ENCODE data around the gene SETDB1.

The SETDB1 gene

GRCh38 chr1:151008244-151009205 lies 82.4 kb downstream of the SETDB1 start, which contains the start of gene PRUNE1 (continued):
- TF ChIP-seq ZSCAN16 (tag by site-specific recombination; IDR thresholded peaks at IDR 0.05) (no peak), ZNF830 (tag by site-specific recombination; IDR thresholded peaks at IDR 0.05; ENCODE audit: low read depth) (no peak), ZNF221 (tag by site-specific recombination; IDR thresholded peaks at IDR 0.05; ENCODE audit: borderline replicate concordance) (no peak), BCL11B (tag by site-specific recombination; IDR thresholded peaks at IDR 0.05; ENCODE audit: low read depth) (peak; percentile 80), ZNF146 (tag by site-specific recombination; IDR thresholded peaks at IDR 0.05) (0 out of 2 replicates have a peak, but pooled peaks have one; percentile 10), ZNF596 (tag by site-specific recombination; IDR thresholded peaks at IDR 0.05) (no peak), PRDM2 (tag by site-specific recombination; IDR thresholded peaks at IDR 0.05; ENCODE audit: borderline replicate concordance) (no peak), YY2 (tag by site-specific recombination; IDR thresholded peaks at IDR 0.05) (peak; percentile 63; the same call in 1 of the 2 replicates), ZNF600 (tag by site-specific recombination; IDR thresholded peaks at IDR 0.05) (peak; percentile 92), ZNF23 (tag by site-specific recombination; IDR thresholded peaks at IDR 0.05; ENCODE audit: borderline replicate concordance) (no peak), ZNF350 (tag by site-specific recombination; IDR thresholded peaks at IDR 0.05) (no peak), ZNF660 (tag by site-specific recombination; IDR thresholded peaks at IDR 0.05) (peak; percentile 74; the same call in 1 of the 2 replicates), TCF7L2 (IDR thresholded peaks at IDR 0.05; ENCODE audit: borderline replicate concordance, low read depth, low read length) (no peak), ZNF624 (tag by site-specific recombination; IDR thresholded peaks at IDR 0.05) (no peak), ZNF202 (tag by site-specific recombination; IDR thresholded peaks at IDR 0.05; ENCODE audit: borderline replicate concordance) (no peak), ZNF335 (tag by site-specific recombination; conservative IDR thresholded peaks at IDR 0.05) (peak; percentile 94), ZEB2 (tag by site-specific recombination; IDR thresholded peaks at IDR 0.05) (peak; percentile 80), ZNF776 (tag by site-specific recombination; IDR thresholded peaks at IDR 0.05; ENCODE audit: borderline replicate concordance) (no peak), ZNF488 (tag by site-specific recombination; IDR thresholded peaks at IDR 0.05) (no peak), ZBTB48 (tag by site-specific recombination; IDR thresholded peaks at IDR 0.05) (peak; percentile 84)
- TF ChIP-seq, protein P1, sequence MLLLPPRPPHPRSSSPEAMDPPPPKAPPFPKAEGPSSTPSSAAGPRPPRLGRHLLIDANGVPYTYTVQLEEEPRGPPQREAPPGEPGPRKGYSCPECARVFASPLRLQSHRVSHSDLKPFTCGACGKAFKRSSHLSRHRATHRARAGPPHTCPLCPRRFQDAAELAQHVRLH (tag by site-specific recombination; IDR thresholded peaks at IDR 0.05) = peak; percentile 92
- TF ChIP-seq, protein P2, sequence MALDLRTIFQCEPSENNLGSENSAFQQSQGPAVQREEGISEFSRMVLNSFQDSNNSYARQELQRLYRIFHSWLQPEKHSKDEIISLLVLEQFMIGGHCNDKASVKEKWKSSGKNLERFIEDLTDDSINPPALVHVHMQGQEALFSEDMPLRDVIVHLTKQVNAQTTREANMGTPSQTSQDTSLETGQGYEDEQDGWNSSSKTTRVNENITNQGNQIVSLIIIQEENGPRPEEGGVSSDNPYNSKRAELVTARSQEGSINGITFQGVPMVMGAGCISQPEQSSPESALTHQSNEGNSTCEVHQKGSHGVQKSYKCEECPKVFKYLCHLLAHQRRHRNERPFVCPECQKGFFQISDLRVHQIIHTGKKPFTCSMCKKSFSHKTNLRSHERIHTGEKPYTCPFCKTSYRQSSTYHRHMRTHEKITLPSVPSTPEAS (tag by site-specific recombination; IDR thresholded peaks at IDR 0.05) = peak; percentile 15; the same call in 1 of the 2 replicates
- TF ChIP-seq, protein P3, sequence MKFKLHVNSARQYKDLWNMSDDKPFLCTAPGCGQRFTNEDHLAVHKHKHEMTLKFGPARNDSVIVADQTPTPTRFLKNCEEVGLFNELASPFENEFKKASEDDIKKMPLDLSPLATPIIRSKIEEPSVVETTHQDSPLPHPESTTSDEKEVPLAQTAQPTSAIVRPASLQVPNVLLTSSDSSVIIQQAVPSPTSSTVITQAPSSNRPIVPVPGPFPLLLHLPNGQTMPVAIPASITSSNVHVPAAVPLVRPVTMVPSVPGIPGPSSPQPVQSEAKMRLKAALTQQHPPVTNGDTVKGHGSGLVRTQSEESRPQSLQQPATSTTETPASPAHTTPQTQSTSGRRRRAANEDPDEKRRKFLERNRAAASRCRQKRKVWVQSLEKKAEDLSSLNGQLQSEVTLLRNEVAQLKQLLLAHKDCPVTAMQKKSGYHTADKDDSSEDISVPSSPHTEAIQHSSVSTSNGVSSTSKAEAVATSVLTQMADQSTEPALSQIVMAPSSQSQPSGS (tag by site-specific recombination; IDR thresholded peaks at IDR 0.05; ENCODE audit: low read depth) = no peak
- TF ChIP-seq, protein P4, sequence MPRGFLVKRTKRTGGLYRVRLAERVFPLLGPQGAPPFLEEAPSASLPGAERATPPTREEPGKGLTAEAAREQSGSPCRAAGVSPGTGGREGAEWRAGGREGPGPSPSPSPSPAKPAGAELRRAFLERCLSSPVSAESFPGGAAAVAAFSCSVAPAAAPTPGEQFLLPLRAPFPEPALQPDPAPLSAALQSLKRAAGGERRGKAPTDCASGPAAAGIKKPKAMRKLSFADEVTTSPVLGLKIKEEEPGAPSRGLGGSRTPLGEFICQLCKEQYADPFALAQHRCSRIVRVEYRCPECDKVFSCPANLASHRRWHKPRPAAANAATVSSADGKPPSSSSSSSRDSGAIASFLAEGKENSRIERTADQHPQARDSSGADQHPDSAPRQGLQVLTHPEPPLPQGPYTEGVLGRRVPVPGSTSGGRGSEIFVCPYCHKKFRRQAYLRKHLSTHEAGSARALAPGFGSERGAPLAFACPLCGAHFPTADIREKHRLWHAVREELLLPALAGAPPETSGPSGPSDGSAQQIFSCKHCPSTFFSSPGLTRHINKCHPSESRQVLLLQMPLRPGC (tag by site-specific recombination; IDR thresholded peaks at IDR 0.05) = peak; percentile 32; the same call in 1 of the 2 replicates
- TF ChIP-seq, protein P5, sequence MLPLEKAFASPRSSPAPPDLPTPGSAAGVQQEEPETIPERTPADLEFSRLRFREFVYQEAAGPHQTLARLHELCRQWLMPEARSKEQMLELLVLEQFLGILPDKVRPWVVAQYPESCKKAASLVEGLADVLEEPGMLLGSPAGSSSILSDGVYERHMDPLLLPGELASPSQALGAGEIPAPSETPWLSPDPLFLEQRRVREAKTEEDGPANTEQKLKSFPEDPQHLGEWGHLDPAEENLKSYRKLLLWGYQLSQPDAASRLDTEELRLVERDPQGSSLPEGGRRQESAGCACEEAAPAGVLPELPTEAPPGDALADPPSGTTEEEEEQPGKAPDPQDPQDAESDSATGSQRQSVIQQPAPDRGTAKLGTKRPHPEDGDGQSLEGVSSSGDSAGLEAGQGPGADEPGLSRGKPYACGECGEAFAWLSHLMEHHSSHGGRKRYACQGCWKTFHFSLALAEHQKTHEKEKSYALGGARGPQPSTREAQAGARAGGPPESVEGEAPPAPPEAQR (tag by site-specific recombination; IDR thresholded peaks at IDR 0.05) = no peak

All from HEK293 (cell line).